CD14-positive monocyte (primary cell): ENCODE data around the gene CDC6. TPM values are rescaled to one million over a fixed set of nuclear protein-coding genes. Genes with fewer than 3 reads are reported as not detected.
A peak's percentile ranks its signal among the peaks of the same experiment; 100 is the strongest.

Experiments
- DNase-seq, 3 donors: peaks; one replicate each; pipeline ENCODE4 v3.0.0-alpha.2; 2011 to 2022
- H2AFZ ChIP-seq: 2 replicates; pipeline ENCODE4 v1.6.0; 2012; ENCODE audit warnings: mild to moderate bottlenecking, low read depth, low read length, inconsistent platforms; ENCODE audit not compliant: insufficient read depth, poor library complexity, severe bottlenecking
- H3K27ac ChIP-seq, 2 donors: 1 replicate in 1 of 2; 2 replicates in 1 of 2; pipeline ENCODE4 v1.5.1; 2012 to 2013; ENCODE audit warnings: low read length in 2 of 2, control low read depth in 1 of 2, inconsistent platforms in 1 of 2, low read depth in 1 of 2, mild to moderate bottlenecking in 1 of 2
- H3K27me3 ChIP-seq, 2 donors: one replicate each; pipeline versions ENCODE4 v1.6.0 to v1.6.1; 2011 to 2013; ENCODE audit warnings: low read length in 2 of 2; ENCODE audit not compliant: control insufficient read depth in 2 of 2, insufficient read depth in 2 of 2
- H3K36me3 ChIP-seq, 2 donors: replicated peaks in 1 of 2; 1 replicate in 1 of 2; 2 replicates in 1 of 2; pipeline versions ENCODE4 v1.5.1 to v1.6.1; 2012 to 2013; ENCODE audit warnings: low read length in 2 of 2, control low read depth in 1 of 2, inconsistent platforms in 1 of 2, mild to moderate bottlenecking in 1 of 2; ENCODE audit not compliant: insufficient read depth in 2 of 2, control insufficient read depth in 1 of 2
- H3K4me1 ChIP-seq, 2 donors: 1 replicate in 1 of 2; 2 replicates in 1 of 2; pipeline versions ENCODE4 v1.5.1 to v1.6.1; 2012 to 2013; ENCODE audit warnings: low read length in 2 of 2, control low read depth in 1 of 2, inconsistent platforms in 1 of 2, mild to moderate bottlenecking in 1 of 2, moderate library complexity in 1 of 2; ENCODE audit not compliant: insufficient read depth in 2 of 2, control insufficient read depth in 1 of 2
- H3K4me2 ChIP-seq: replicated peaks from 2 replicates; pipeline ENCODE3; 2012; ENCODE audit warnings: low read length, moderate library complexity, mild to moderate bottlenecking; ENCODE audit not compliant: poor library complexity, severe bottlenecking; ENCODE audit errors: extremely low read depth
- H3K4me3 ChIP-seq, 3 experiments: fragments of 200-600 bp in 1 of 3; sonication (generic) in 1 of 3; replicated peaks in 1 of 3; 1 replicate in 2 of 3; 2 replicates in 1 of 3; pipeline ENCODE4 v1.5.1; 2011 to 2013; ENCODE audit warnings: low read length in 3 of 3, mild to moderate bottlenecking in 3 of 3, control low read depth in 2 of 3, low read depth in 2 of 3, inconsistent platforms in 1 of 3, moderate library complexity in 1 of 3
- H3K79me2 ChIP-seq: 2 replicates; pipeline ENCODE4 v1.6.0; 2012; ENCODE audit warnings: mild to moderate bottlenecking, control low read depth, inconsistent platforms, low read length, moderate library complexity; ENCODE audit not compliant: insufficient read depth
- H3K9ac ChIP-seq: 2 replicates; pipeline ENCODE4 v1.6.0; 2017; ENCODE audit warnings: low read length, mild to moderate bottlenecking; ENCODE audit not compliant: insufficient read depth, poor library complexity, severe bottlenecking
- H3K9me3 ChIP-seq, 2 donors: replicated peaks in 1 of 2; 1 replicate in 1 of 2; 2 replicates in 1 of 2; pipeline versions ENCODE4 v1.5.1 to v1.6.1; 2012 to 2013; ENCODE audit warnings: low read length in 2 of 2, control low read depth in 1 of 2; ENCODE audit not compliant: control insufficient read depth in 1 of 2, insufficient read depth in 1 of 2
- H4K20me1 ChIP-seq: 2 replicates; pipeline ENCODE4 v1.6.0; 2012; ENCODE audit warnings: mild to moderate bottlenecking, low read length, control low read depth, moderate library complexity; ENCODE audit not compliant: insufficient read depth
- H3K27ac Mint-ChIP-seq, 7 donors: one replicate each; pipeline ENCODE4 v1.8.0; 2020; ENCODE audit warnings: mild to moderate bottlenecking in 7 of 7, mixed read lengths in 7 of 7, moderate library complexity in 6 of 7, inconsistent platforms in 2 of 7
- H3K27me3 Mint-ChIP-seq, 3 donors: one replicate each; pipeline ENCODE4 v1.8.0; 2021 to 2022; ENCODE audit warnings: low read depth in 3 of 3, mild to moderate bottlenecking in 3 of 3, mixed read lengths in 3 of 3, moderate library complexity in 3 of 3, inconsistent platforms in 1 of 3
- H3K36me3 Mint-ChIP-seq, 2 donors: one replicate each; pipeline ENCODE4 v1.8.0; 2020; ENCODE audit warnings: mixed read lengths in 2 of 2, inconsistent platforms in 1 of 2, mild to moderate bottlenecking in 1 of 2
- H3K4me1 Mint-ChIP-seq: one replicate; pipeline ENCODE4 v1.8.0; 2020; ENCODE audit warnings: mild to moderate bottlenecking, mixed read lengths
- H3K4me3 Mint-ChIP-seq, 2 donors: one replicate each; pipeline ENCODE4 v1.8.0; 2020; ENCODE audit warnings: mild to moderate bottlenecking in 2 of 2, mixed read lengths in 2 of 2, moderate library complexity in 1 of 2
- H3K9me3 Mint-ChIP-seq, 7 donors: one replicate each; pipeline ENCODE4 v1.8.0; 2020 to 2022; ENCODE audit warnings: mixed read lengths in 7 of 7, mild to moderate bottlenecking in 6 of 7, moderate library complexity in 6 of 7, inconsistent platforms in 2 of 7
- CTCF ChIP-seq: fragments of 200-600 bp; IDR thresholded peaks from one replicate; pipeline ENCODE4 v1.8.0; 2022; ENCODE audit warnings: antibody characterized with exemption, mild to moderate bottlenecking
- WGBS: methylation state at CpG from one replicate; pipeline ENCODE4 v1.1.5; 2013; ENCODE audit warnings: missing lambda C conversion rate; ENCODE audit not compliant: insufficient coverage; 5-methylcytosine and 5-hydroxymethylcytosine counted together
- intact Hi-C, 2 donors: fragments of 100-400 bp; cut with micrococcal nuclease; formaldehyde crosslinking; loops; one replicate each; pipeline versions ENCODE4 v1.15.0 to v1.15.1; 2023
- polyA plus RNA-seq, 3 donors: library from polyadenylated mRNA; depleted of rRNA in 1 of 3; unstranded in 2 of 3; stranded (reverse) in 1 of 3; fragments of 300-500 nt in 2 of 3; fragments of >200 nt in 1 of 3; fragmentation: Illumina TruSeq in 2 of 3; gene quantifications; 1 replicate in 2 of 3; 2 replicates in 1 of 3; pipeline ENCODE4 v1.2.3, GENCODE V29; 2012 to 2021

Gene CDC6
- polyA plus RNA-seq, 3 donors: 0.11 to 0.21 TPM; not detected in 1

GRCh38 chr17:40315678-40316570 lies 28.2 kb downstream of the CDC6 start:
- Histone ChIP-seq H3K4me3 (peak overlapping the region in 1 of 3 experiments; percentile 19), H3K27me3 (no peaks in the 10 kb centered on the region), H3K4me2 (peak overlapping the region; percentile 97), H3K4me1 (peaks cover 75 to 79% of the 10 kb centered on the region in 2 donors), H3K79me2 (peaks cover 38% of the 10 kb centered on the region), H3K9me3 (no peaks in the 10 kb centered on the region), H2AFZ (no peak overlapping the region), H3K36me3 (no peaks in the 10 kb centered on the region), H4K20me1 (peaks cover 53% of the 10 kb centered on the region), H3K27ac (no peak overlapping the region), H3K9ac (no peak overlapping the region)
- WGBS: 85% methylated on average over 5 of the region's 9 CpGs
- Mint-ChIP-seq H3K4me3 (peak overlapping the region; percentile 11 to 60), H3K27ac (peak overlapping the region in 6 of 7 donors; percentile 40 to 86 (median 56)), H3K4me1 (peaks cover 49% of the 10 kb centered on the region), H3K9me3 (peaks cover 0 to 5% (median 0%) of the 10 kb centered on the region in 7 donors), H3K36me3 (peaks cover 17 to 25% of the 10 kb centered on the region in 2 donors), H3K27me3 (peaks cover 0 to 11% (median 10%) of the 10 kb centered on the region in 3 donors)
- DNase-seq: no peak
- no peak for TF ChIP-seq CTCF
- intact Hi-C loops: loop anchor here in 1 of 2 donors (2.0 kb wide), 1 partner anchor 13 kb away; no protein-coding TSS in a partner anchor

GRCh38 chr17:40316571-40317344 lies 29.1 kb downstream of the CDC6 start:
- Histone ChIP-seq H3K27ac (peak overlapping the region; percentile 99 to 100), H3K79me2 (peaks cover 46% of the 10 kb centered on the region), H4K20me1 (peaks cover 51% of the 10 kb centered on the region), H3K36me3 (no peaks in the 10 kb centered on the region), H2AFZ (no peak overlapping the region), H3K9me3 (no peaks in the 10 kb centered on the region), H3K4me3 (peak overlapping the region; percentile 75 to 100 (median 100)), H3K9ac (peak overlapping the region; percentile 97), H3K27me3 (no peaks in the 10 kb centered on the region), H3K4me1 (peaks cover 75 to 79% of the 10 kb centered on the region in 2 donors), H3K4me2 (peak overlapping the region; percentile 97)
- WGBS: 69% methylated on average over 21 of the region's 38 CpGs
- Mint-ChIP-seq H3K36me3 (peaks cover 19 to 33% of the 10 kb centered on the region in 2 donors), H3K9me3 (peaks cover 0 to 5% (median 0%) of the 10 kb centered on the region in 7 donors), H3K27me3 (peaks cover 0 to 11% (median 6%) of the 10 kb centered on the region in 3 donors), H3K27ac (peak overlapping the region; percentile 96 to 100 (median 99)), H3K4me1 (peaks cover 54% of the 10 kb centered on the region), H3K4me3 (peak overlapping the region; percentile 95 to 99)
- no peak for TF ChIP-seq CTCF
- intact Hi-C loops: loop anchor here in 1 of 2 donors (2.0 kb wide), 1 partner anchor 14 kb away; no protein-coding TSS in a partner anchor
- peak in 2 of 3 donors; percentile 52 to 54 for DNase-seq
